Natural killer cell treated with Interleukin-12 subunit alpha and Interleukin-12 subunit beta and Interleukin-15 and Interleukin-18, amount 100 ng/mL, for 72 hours (primary cell): Measurements from ENCODE around the gene MAEA. TPM values are rescaled to one million over a fixed set of nuclear protein-coding genes. Genes with fewer than 3 reads are reported as not detected.

ENCODE experiments used
- ATAC-seq, 2 donors: fragments of 150-1000 bp; cut with Tn5 transposase in 1 of 2; sonication (Bioruptor Pico), chemical (Tn5 transposase) in 1 of 2; 2 replicates each; pipeline ENCODE4 v1.10.0; 2021
- DNase-seq: peaks from one replicate; pipeline ENCODE4 v3.0.0; 2022; ENCODE audit warnings: low spot score
- H3K27ac Mint-ChIP-seq, 2 donors: 1 replicate in 1 of 2; 2 replicates in 1 of 2; pipeline ENCODE4 v1.8.0; 2022; ENCODE audit warnings: mixed read lengths in 2 of 2, mild to moderate bottlenecking in 1 of 2, moderate library complexity in 1 of 2
- H3K27me3 Mint-ChIP-seq, 2 donors: 1 replicate in 1 of 2; 2 replicates in 1 of 2; pipeline ENCODE4 v1.8.0; 2022; ENCODE audit warnings: mixed read lengths in 2 of 2
- H3K36me3 Mint-ChIP-seq: one replicate; pipeline ENCODE4 v1.8.0; 2022; ENCODE audit warnings: mixed read lengths
- H3K4me1 Mint-ChIP-seq, 2 donors: 1 replicate in 1 of 2; 2 replicates in 1 of 2; pipeline ENCODE4 v1.8.0; 2022; ENCODE audit warnings: low read depth in 2 of 2, mixed read lengths in 2 of 2, mild to moderate bottlenecking in 1 of 2
- H3K4me3 Mint-ChIP-seq: one replicate; pipeline ENCODE4 v1.8.0; 2022; ENCODE audit warnings: mixed read lengths
- H3K9me3 Mint-ChIP-seq: 2 replicates; pipeline ENCODE4 v1.8.0; 2022; ENCODE audit warnings: mixed read lengths
- total RNA-seq, 2 donors: library from RNA; stranded (reverse); gene quantifications; one replicate each; pipeline ENCODE4 v1.2.3, GENCODE V29; 2022

MAEA gene
- total RNA-seq, 2 donors from 2014 or later = 60.1 to 93.7 TPM

DNA sequence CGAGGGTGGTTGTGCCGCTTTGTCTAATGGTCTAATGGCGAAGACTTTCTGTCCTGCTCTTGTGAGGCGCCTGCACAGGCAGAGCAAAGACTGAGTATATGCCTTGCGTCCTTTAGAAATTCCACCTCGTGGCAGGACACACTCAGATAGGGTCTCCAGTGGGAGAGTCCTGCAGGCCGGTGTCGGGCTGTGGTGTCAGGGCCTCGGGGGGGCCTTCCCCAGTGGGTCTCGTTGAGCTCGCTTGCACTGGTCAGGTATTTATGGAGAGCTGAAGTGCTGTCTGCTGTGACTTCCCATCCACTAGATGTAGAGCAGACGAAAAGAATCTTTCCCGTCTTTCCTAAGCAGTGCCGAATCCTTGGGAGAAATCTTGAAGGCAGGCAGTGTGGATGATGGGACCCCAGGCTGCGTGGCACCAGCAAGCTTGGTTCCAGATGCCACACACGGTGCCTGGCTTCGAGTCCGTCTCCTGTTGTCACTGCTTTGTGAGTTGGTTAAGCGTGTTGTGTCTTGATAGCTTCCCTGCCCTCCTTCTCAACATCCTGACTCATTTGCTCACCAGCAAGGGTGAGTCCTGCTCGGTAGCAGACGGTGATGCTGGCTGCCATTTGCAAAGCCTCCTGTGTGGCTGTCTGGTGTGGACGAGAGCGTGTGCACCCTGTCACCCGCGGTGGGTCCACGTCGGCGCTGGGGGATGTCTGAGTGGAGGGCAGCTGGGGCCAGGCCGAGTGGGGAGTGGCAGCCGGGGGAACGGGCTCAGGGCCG is 20.5 kb downstream of the MAEA start:
- Mint-ChIP-seq H3K27ac (peak overlapping the region in 1 of 2 donors; percentile 16), H3K27me3 (no peaks in the 10 kb centered on the region), H3K4me3 (peak overlapping the region; percentile 51), H3K36me3 (peaks cover 6% of the 10 kb centered on the region), H3K9me3 (no peaks in the 10 kb centered on the region), H3K4me1 (peaks cover 45 to 49% of the 10 kb centered on the region in 2 donors)
- no peak for ATAC-seq
- DNase-seq = no peak

GRCh38 chr4:1310796-1311631 is 21.3 kb downstream of the MAEA start:
- peak overlapping the region; percentile 17 for H3K4me3 Mint-ChIP-seq
- peaks cover 38 to 44% of the 10 kb centered on the region in 2 donors for H3K4me1 Mint-ChIP-seq
- no peaks in the 10 kb centered on the region for H3K9me3 Mint-ChIP-seq
- ATAC-seq (peak; percentile 1 to 44), DNase-seq (no peak)
- no peaks in the 10 kb centered on the region for H3K27me3 Mint-ChIP-seq
- peaks cover 6% of the 10 kb centered on the region for H3K36me3 Mint-ChIP-seq
- peak overlapping the region in 1 of 2 donors; percentile 23 for H3K27ac Mint-ChIP-seq

GRCh38 chr4:1312821-1313640 is 23.3 kb downstream of the MAEA start:
- H3K36me3 Mint-ChIP-seq = peaks cover 6% of the 10 kb centered on the region

GRCh38 chr4:1315306-1315705 is 25.6 kb downstream of the MAEA start:
- H3K9me3 Mint-ChIP-seq = no peaks in the 10 kb centered on the region
- peaks cover 2 to 23% of the 10 kb centered on the region in 2 donors for H3K4me1 Mint-ChIP-seq
- ATAC-seq (no peak), DNase-seq (no peak)
- peaks cover 6% of the 10 kb centered on the region for H3K36me3 Mint-ChIP-seq
- H3K4me3 Mint-ChIP-seq = no peak overlapping the region
- no peak overlapping the region for H3K27ac Mint-ChIP-seq
- H3K27me3 Mint-ChIP-seq = no peaks in the 10 kb centered on the region

More at GRCh38 chr4:1312821-1313640, 23.3 kb downstream of the MAEA start:
- DNase-seq = no peak
- H3K27ac Mint-ChIP-seq = no peak overlapping the region
- peaks cover 22 to 37% of the 10 kb centered on the region in 2 donors for H3K4me1 Mint-ChIP-seq
- ATAC-seq = no peak
- H3K27me3 Mint-ChIP-seq = no peaks in the 10 kb centered on the region
- no peak overlapping the region for H3K4me3 Mint-ChIP-seq
- no peaks in the 10 kb centered on the region for H3K9me3 Mint-ChIP-seq

DNA sequence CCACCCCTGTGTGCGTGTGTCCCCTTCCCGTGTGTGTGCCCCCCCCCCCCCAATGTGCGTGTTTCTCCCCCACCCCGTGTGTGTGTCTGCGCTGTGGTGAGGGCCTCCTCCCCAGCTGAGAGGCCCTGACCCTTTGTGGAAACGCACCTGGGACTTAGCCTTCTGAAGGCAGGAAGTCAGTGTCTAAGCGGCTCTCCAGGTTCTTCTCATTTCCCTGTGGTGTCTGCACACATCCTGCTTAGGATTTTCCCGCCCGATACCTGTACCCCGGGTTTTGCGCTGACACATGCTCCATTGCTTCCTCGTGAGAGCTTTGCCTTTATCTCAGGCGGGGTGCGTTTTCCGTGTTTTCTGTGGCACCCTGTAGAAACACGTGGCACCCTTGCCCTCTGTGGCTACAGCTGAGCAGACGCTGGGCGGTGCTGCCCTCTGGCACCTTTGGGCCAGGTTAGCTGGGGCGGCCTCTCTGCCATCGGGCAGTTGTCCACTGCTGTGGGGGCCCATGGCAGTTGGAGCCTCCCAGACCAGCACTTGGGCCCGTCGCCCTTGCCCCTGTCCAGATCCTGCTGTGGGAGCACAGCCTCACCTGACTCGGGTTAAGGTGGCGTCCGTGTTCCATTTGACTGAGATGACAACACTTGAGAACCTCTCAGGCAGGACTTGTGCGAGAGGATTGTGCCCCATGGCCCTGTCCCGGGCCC is 26.3 kb downstream of the MAEA start:
- no peak for DNase-seq
- H3K36me3 Mint-ChIP-seq = peaks cover 6% of the 10 kb centered on the region
- no peak overlapping the region for H3K27ac Mint-ChIP-seq
- H3K9me3 Mint-ChIP-seq = no peaks in the 10 kb centered on the region
- H3K27me3 Mint-ChIP-seq = no peaks in the 10 kb centered on the region
- peaks cover 0 to 21% of the 10 kb centered on the region in 2 donors for H3K4me1 Mint-ChIP-seq
- ATAC-seq = no peak
- no peak overlapping the region for H3K4me3 Mint-ChIP-seq

DNA sequence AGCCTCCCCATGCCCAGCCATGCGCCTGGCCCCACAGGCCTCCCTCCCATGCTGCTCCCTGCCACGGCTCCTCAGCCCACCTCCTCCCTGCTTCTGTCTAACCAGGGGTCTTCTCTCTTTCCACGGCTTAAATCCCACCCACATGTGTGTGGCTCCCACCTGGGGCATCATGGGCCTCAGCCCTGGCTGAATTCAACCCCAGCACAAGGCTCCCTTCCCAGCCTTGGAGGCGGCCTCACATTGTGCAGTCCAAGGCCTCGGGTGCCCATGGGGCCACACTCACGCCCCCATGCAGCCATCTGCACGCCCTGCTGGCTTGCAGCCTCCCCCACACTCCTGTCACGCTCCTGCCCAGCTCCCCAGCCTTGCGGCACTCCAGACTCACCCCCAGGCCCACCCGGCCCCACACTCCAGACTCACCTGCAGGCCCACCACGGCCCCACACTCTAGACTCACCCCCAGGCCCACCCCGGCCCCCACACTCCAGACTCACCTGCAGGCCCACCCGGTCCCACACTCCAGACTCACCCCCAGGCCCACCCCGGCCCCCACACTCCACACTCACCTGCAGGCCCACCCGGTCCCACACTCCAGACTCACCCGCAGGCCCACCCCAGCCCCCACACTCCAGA is 27.0 kb downstream of the MAEA start:
- Mint-ChIP-seq H3K27ac (no peak overlapping the region), H3K36me3 (peaks cover 6% of the 10 kb centered on the region), H3K27me3 (no peaks in the 10 kb centered on the region), H3K4me1 (peaks cover 0 to 19% of the 10 kb centered on the region in 2 donors), H3K9me3 (no peaks in the 10 kb centered on the region), H3K4me3 (no peak overlapping the region)
- DNase-seq (no peak), ATAC-seq (peak in 1 of 2 donors; percentile 8)

DNA sequence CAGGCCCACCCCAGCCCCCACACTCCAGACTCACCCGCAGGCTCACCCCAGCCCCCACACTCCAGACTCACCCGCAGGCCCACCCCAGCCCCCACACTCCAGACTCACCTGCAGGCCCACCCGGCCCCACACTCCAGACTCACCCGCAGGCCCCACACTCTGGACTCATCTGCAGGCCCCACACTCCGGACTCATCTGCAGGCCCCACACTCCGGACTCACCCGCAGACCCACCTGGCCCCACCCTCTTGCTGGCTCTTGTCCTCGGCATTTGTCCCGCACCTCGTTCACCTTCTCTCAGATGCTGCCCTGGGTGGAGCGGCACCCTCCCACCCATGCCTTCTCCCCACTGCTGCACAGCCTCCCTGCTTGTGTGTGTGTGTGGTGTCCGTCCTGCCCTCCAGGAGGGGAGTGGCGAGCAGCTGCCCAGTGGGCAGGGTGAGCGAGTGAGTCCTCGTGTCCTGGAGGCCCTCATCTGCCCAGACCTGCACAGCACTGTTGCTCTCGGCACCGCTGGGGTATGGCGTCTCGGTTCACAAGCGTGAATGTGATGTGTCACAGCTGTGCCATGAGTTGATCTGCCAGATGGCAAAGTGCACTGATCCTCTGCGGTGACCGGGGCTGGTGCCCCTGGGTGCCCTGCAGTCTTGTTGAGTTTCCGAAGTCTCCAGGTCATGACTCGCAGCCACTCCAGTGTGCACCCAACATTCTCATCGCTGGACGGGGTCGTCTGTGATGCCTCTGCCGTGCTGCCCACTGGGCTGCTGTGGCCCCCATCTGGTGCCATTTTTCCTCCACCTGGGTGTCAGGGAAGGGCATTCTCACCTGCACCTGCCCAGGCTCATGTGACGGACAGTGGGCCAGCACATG is 27.7 kb downstream of the MAEA start:
- no peak for DNase-seq
- Mint-ChIP-seq H3K9me3 (no peaks in the 10 kb centered on the region), H3K27ac (no peak overlapping the region), H3K36me3 (peaks cover 6% of the 10 kb centered on the region), H3K27me3 (no peaks in the 10 kb centered on the region), H3K4me3 (no peak overlapping the region), H3K4me1 (peaks cover 0 to 16% of the 10 kb centered on the region in 2 donors)
- no peak for ATAC-seq

DNA sequence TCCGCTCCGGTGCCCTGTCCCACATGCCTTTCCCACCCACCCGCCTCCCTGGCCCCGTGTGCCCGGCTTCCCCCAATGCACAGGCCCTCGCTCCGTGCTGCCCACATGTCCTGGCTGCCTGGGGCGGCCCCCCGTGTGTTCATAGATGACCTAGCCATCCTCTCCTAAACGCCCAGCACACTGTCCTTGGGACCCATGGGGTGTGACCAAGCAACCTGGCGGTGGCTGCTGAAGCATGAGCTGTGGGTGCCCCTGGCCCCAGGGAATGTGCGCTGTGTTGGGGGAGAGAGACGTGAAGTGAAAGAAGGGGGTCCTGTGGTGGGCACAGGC is 28.3 kb downstream of the MAEA start:
- H3K36me3 Mint-ChIP-seq = peaks cover 6% of the 10 kb centered on the region
- DNase-seq (no peak), ATAC-seq (no peak)
- H3K4me3 Mint-ChIP-seq = no peak overlapping the region
- no peaks in the 10 kb centered on the region for H3K27me3 Mint-ChIP-seq
- no peaks in the 10 kb centered on the region for H3K9me3 Mint-ChIP-seq
- no peak overlapping the region for H3K27ac Mint-ChIP-seq
- H3K4me1 Mint-ChIP-seq = peaks cover 0 to 16% of the 10 kb centered on the region in 2 donors

GRCh38 chr4:1318488-1319213 is 29.0 kb downstream of the MAEA start:
- DNase-seq (no peak), ATAC-seq (no peak)
- Mint-ChIP-seq H3K27ac (no peak overlapping the region), H3K4me1 (peaks cover 0 to 13% of the 10 kb centered on the region in 2 donors), H3K9me3 (no peaks in the 10 kb centered on the region), H3K4me3 (no peak overlapping the region), H3K36me3 (peaks cover 6% of the 10 kb centered on the region), H3K27me3 (no peaks in the 10 kb centered on the region)

DNA sequence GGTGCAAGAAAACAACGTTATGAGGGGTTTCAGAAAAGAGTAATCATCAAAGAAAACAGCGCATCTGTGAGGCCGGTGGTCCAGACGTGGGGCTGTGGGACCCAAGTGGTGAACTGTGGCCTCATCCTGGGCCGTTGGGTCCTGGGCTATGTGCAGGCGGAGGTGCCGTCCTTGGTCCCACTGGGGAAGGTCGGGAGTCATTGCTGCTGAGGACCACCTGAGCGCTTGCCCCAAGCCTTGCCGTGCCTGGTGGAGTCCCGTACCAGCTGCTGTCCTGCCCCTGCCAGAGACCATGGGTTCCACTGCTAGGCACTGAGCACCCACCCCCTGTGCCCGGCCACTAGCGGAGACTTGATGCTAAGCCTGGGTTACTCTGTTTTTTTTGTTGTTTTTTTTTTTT is 31.8 kb downstream of the MAEA start:
- H3K27ac Mint-ChIP-seq = no peak overlapping the region
- no peak overlapping the region for H3K4me3 Mint-ChIP-seq

GRCh38 chr4:1321946-1322650 is 32.4 kb downstream of the MAEA start:
- no peak overlapping the region for H3K4me3 Mint-ChIP-seq
- no peaks in the 10 kb centered on the region for H3K9me3 Mint-ChIP-seq
- no peak overlapping the region for H3K27ac Mint-ChIP-seq
- DNase-seq (no peak), ATAC-seq (no peak)
- peaks cover 0 to 8% of the 10 kb centered on the region in 2 donors for H3K4me1 Mint-ChIP-seq
- no peaks in the 10 kb centered on the region for H3K27me3 Mint-ChIP-seq
- no peaks in the 10 kb centered on the region for H3K36me3 Mint-ChIP-seq

More for the DNA sequence above, 31.8 kb downstream of the MAEA start:
- no peaks in the 10 kb centered on the region for H3K27me3 Mint-ChIP-seq
- ATAC-seq = no peak
- DNase-seq = no peak
- H3K36me3 Mint-ChIP-seq = no peaks in the 10 kb centered on the region
- peaks cover 0 to 9% of the 10 kb centered on the region in 2 donors for H3K4me1 Mint-ChIP-seq
- no peaks in the 10 kb centered on the region for H3K9me3 Mint-ChIP-seq
